MM.1S (cell line): ENCODE data around the gene KIAA1671.

ENCODE experiments used
- CTCF ChIP-seq: fragments of 300-600 bp; sonication (generic); IDR thresholded peaks from 2 replicates; pipeline ENCODE4 v1.5.1; 2016; ENCODE audit warnings: antibody characterized with exemption, low read length, mixed read lengths
- EZH2 ChIP-seq: fragments of 300-600 bp; sonication (generic); optimal IDR thresholded peaks from 2 replicates; pipeline ENCODE3; 2017; ENCODE audit warnings: low read depth, mild to moderate bottlenecking, antibody characterized with exemption, low read length, mixed read lengths

- TF ChIP-seq EZH2 (no peak), CTCF (no peak)
These were observed 86.7 kb downstream of the KIAA1671 start for GRCh38 chr22:25039255-25039654.
